HS-5 (cell line): Measurements from ENCODE around the gene GNB1L.
"Not testable (repeated sequence)": the region's sequence is repeated elsewhere in the genome, so short reads cannot be mapped to it uniquely, and the experiment has no call there.

Experiments
- DNase-seq: peaks from one replicate; pipeline ENCODE4 v3.0.0-alpha.2; 2012; ENCODE audit warnings: low read depth

GNB1L gene

DNA sequence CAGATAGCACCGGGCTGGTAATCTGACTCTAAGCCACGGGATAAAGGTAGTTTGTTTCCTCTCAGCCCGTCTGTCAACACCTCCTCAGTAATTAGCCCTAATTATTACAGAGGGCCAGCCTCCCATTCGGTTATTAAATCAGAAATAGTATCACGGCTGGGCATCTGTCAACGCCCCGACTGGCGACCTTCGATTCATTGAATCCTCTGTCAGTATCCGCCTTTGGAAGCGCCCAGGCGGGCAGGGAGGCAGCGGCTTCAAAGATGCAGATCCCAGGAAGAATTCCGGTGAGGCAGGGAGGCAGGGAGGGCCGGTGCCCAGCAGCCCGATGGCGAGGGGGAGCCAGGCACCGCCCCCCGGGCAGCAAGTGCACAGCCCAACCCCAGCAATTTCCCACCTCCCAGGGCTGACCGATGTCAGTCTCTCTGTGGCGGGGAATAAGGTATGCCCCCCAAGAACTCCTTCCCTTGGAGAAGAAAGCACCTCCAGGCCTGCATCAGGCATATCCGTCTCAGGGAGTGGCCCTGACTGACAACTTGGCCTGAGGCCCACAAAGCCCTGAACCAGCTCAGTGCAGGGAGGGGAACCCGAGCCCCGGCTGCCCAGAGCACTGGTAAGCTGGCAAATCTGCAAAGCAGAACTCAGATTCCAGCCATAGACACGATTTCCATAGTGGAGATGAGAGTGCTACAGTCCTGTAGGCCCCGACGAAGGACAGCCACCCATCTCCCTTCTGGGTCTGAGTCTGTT is 11.4 kb downstream of the GNB1L start:
- no peak for DNase-seq

DNA sequence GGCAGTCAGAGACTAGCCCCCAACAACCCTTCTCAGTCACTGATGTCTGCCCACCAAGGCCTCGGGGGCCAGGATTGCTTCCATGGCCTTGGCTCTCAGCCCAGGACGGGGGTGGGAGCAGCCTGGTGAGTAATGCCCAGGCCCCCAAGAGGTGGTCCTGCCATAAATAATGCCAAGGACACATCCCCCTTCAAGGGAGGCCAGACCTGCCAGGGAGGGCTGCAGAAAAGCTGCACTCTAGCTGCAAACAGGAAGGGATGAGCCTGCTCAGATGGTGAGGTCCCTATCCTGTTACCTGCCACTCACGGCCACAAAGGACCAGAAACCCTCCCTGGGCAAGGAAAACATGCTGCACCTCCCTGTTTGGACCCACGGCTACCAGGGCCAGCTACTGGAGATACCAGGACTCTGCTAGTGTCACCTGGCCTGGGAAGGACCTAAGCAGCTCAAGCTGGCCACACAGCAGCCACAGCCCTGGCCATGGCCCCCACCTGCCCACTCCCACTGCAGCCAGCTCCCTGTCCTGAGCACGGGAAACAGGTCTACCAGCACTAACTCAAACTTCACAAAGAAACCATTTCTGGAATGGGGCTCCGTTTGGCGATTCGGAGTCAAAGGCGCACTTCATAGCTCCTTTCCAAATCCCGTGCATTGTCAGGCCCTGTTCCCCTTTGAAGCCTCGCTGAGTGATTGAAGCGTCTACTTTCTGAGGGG is 12.1 kb downstream of the GNB1L start:
- DNase-seq = no peak

- no peak for DNase-seq
Observed at GRCh38 chr22:19841641-19842392, 12.9 kb downstream of the GNB1L start.

DNA sequence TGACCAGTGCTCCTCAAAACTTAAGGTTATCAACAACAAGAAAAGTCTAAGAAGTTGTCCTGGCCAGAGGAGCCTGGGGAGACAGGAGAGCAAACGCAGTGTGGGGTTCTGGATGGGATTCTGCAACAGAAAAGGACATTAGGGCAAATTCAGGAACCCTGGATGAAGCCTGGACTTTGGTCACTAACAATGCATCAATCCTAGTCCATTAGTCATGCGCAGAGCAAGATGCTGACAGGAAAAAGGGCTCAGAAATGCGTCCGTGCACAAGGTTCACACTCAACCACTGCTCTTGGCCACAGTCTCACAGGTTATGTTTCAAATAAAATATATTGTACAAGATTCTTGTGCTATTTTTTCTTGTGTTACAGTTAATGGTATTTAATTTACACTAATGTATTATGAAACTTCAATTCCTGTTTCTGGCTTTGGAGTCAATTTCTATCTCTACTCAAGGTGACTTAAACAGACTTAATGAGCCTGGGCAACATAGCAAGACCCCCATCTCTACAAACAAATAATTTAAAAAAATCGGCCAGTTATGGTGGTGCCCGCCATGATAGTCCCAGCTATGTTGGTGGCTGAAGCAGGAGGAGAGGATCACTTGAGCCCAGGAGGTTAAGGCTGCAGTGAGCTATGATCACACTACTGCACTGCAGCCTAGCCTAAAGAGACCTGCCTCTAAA is 13.6 kb downstream of the GNB1L start:
- DNase-seq = no peak

DNA sequence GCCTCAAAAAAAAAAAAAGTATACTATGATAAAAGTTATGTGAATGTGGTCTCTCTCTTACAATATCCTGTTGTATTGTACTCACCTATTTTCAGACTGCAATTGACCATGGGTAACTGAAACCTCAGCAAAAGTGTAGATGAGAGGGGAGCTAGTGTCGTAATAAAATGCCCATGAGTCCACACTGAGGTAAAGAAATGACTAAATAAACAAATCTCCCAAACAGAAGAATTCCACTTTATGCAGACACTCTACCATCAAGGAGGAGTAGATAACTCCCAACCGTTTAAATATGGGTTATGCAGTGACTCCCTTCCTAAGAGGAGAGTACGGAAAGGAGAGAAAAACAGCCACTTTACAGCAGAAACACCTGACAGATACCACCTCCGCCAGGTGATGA is 14.6 kb downstream of the GNB1L start:
- DNase-seq = no peak

DNA sequence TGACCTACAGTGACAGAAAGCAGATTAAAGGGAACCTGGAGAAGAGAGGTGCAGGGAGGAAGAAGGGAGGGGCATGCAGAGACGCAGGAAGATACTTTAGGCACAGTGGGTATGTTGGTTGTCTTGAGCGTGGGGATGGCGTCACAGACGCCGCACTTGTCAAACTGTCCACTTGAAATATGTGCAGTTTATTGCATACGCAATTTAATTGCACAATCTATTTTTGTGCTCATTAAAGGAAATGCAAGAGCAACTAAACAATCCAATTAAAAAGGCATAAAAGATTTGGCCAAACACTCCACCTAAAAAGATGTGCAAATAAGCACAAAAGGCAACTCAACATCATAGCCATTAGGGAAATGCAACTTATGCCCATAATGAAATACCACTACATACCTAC is 16.8 kb downstream of the GNB1L start:
- no peak for DNase-seq

GRCh38 chr22:19836512-19836911 is 18.2 kb downstream of the GNB1L start:
- DNase-seq = no peak

GRCh38 chr22:19834599-19834998 is 20.1 kb downstream of the GNB1L start:
- no peak for DNase-seq

- DNase-seq = not testable (repeated sequence)
Observed at GRCh38 chr22:19833327-19833726, 21.3 kb downstream of the GNB1L start.

- no peak for DNase-seq
Observed at GRCh38 chr22:19832476-19833108, 22.1 kb downstream of the GNB1L start.

- DNase-seq = not testable (repeated sequence)
Observed at GRCh38 chr22:19831979-19832378, 22.7 kb downstream of the GNB1L start.

DNA sequence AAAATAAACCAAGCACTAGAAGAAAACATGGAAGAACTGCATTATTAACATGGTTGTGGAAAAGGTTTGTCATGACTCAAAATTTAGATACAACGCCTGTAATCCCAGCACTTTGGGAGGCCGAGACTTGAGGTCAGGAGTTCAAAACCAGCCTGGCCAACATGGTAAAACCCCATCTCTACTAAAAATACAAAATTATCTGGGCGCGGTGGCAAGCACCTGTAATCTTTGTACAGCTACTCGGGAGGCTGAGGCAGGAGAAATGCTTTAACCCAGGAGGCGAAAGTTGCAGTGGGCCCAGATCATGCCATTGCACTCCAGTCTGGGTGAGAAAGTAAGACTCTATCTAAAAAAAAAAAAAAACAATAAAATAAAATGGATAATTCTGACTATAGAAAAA is 23.7 kb downstream of the GNB1L start:
- DNase-seq = no peak

DNA sequence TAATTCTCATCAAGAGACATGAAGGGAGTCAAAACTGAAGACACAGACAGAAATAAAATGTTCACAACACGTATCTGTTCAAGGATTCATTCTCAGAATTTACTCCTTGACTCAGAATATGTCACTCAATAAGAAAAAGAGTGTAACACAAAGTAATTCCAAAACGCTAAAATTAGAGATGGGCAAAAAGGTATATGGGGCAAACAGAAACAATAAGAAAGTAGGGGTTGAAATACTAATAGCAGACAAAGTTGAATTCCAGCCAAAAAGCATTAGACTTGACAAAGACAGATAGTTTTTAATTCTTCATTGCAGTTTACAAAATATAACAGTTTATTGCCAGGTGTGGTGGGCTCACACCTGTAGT is 26.7 kb downstream of the GNB1L start:
- no peak for DNase-seq

DNA sequence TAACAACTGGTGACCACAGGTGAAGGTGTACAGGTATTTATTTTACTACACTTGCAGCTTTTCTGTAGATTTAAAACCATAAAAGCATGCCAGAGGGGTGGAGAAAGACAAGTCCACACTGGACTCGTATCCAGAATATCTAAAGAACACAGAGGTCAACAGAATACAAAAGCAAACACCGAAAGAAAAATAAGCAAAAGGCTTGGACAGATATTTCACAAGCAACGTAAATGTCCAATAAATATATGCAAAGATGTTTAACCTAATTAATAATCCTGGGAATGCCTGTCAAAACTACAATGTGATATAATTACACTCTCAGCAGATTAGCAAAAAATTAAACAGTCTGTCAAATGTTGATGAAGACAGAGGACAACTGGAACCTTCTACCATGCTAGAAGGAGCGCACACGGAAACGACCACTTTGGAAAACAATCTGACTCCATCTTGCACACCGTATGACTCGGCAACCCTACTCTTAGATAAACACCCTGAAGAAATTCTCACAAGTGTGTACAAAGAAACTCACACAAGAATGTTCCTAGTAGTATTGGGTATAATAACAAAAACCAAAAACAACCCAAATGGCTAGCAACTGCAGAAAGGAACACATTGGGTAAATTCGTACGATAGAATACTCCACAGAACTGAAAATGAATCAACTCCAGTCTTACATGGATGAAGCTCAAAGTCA is 27.2 kb downstream of the GNB1L start:
- no peak for DNase-seq

GRCh38 chr22:19826619-19826950 is 28.1 kb downstream of the GNB1L start:
- DNase-seq = no peak

DNA sequence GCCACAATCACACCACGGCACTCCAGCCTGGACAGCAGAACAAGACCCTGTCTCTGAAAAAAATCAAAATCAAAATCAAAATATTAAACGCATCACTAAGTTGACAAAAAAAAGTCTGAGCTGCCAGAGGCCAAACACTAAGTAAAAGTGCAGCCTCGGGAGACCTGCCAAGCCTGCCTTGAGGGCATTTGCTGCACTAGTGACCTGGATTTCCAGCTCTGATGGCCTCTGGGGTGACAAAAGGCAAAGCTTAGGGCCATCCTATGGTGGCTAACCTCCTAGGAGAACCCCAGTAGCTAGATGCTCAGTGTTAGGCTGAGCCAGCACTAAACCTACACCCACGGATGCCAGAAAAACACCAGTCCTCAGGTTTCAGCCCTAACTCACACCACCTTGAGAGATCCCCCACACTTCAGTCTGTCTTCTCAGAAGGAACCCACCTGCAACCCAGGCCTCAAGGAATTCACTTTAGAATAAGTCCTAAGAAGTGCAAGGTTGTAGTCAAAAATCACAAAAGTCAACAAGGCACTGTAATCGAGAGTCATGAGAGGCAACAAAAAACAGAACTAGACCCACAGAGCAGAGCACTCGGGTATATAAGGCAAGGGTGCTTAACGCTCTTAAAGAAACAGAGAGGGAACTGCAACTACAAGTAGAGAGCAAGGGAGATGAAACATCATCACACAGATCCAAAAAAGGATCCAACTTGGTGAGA is 28.6 kb downstream of the GNB1L start:
- DNase-seq = no peak

- DNase-seq = no peak
Observed at GRCh38 chr22:19824926-19825339, 29.7 kb downstream of the GNB1L start.

GRCh38 chr22:19824212-19824925 is 30.3 kb downstream of the GNB1L start:
- no peak for DNase-seq

DNA sequence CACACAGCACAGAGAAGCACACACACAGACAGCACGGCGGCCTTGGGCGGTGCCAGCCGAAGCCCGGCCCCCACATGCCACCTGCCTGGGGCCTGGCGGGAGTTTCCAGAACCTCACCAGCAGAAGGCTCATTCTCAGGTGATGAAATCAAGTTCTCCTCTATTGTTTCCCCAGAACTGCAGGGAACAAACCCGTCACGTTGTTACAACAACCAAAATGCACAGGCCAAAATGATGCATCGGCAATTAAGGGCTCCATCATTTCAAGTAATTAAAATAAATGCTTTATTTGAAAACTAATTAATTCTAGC is 30.8 kb downstream of the GNB1L start:
- DNase-seq = no peak

GRCh38 chr22:19823191-19823901 is 31.3 kb downstream of the GNB1L start:
- DNase-seq = no peak
